Endothelial cell of umbilical vein (primary cell): ENCODE measurements around the gene DAD1. TPM values are rescaled to one million over a fixed set of nuclear protein-coding genes. Genes with fewer than 3 reads are reported as not detected.

ENCODE experiments used
- BruUV-seq: library from RNA; stranded (reverse); fragments of 400-500 nt; replicated peaks from 2 replicates; lab custom pipeline; 2021; lab: Mats Ljungman, UMichigan
- CTCF ChIA-PET: fragments of 300-600, 350-600 bp; sonication (Branson Sonifier 250); formaldehyde crosslinking; loops from one replicate; lab custom pipeline; 2021; ENCODE audit warnings: antibody characterized with exemption, inconsistent platforms; lab: Charles Lee
- POLR2A ChIA-PET: fragments of 300-600, 350-600 bp; sonication (Branson Sonifier 250); formaldehyde crosslinking; loops from one replicate; lab custom pipeline; 2021; ENCODE audit warnings: antibody characterized with exemption, inconsistent platforms; lab: Charles Lee
- DNase-seq: peaks from one replicate; pipeline ENCODE4 v3.0.0-alpha.2; 2011; ENCODE audit warnings: low read depth, low spot score
- FAIRE-seq: peaks from 2 replicates; lab custom pipeline; 2011; peaks lifted over from hg19 to GRCh38; lab: Jason Lieb, UNC
- H2AFZ ChIP-seq: 2 replicates; pipeline ENCODE4 v1.6.0; 2012; ENCODE audit warnings: low read depth, low read length, control low read depth, inconsistent platforms
- H3K27ac ChIP-seq: 2 replicates; pipeline ENCODE4 v1.5.1; 2011; ENCODE audit warnings: low read depth, mild to moderate bottlenecking, control low read depth, low read length, moderate library complexity; ENCODE audit not compliant: insufficient read depth
- H3K27me3 ChIP-seq, 2 experiments: 2 replicates each; pipeline versions ENCODE4 v1.6.0 to v1.6.1; 2011; ENCODE audit warnings: low read length in 2 of 2, mixed read lengths in 1 of 2; ENCODE audit not compliant: control insufficient read depth in 2 of 2, insufficient read depth in 2 of 2
- H3K36me3 ChIP-seq, 2 experiments: 2 replicates in 1 of 2; 3 replicates in 1 of 2; pipeline ENCODE4 v1.5.1; 2011; ENCODE audit warnings: low read length in 2 of 2, mild to moderate bottlenecking in 1 of 2, moderate library complexity in 1 of 2; ENCODE audit not compliant: control insufficient read depth in 2 of 2, insufficient read depth in 2 of 2; ENCODE audit errors: extremely low read depth in 1 of 2
- H3K4me1 ChIP-seq: 3 replicates; pipeline ENCODE4 v1.5.1; 2011; ENCODE audit warnings: mild to moderate bottlenecking, low read length; ENCODE audit not compliant: control insufficient read depth, insufficient read depth; ENCODE audit errors: extremely low read depth
- H3K4me2 ChIP-seq: 2 replicates; pipeline ENCODE4 v1.6.1; 2011; ENCODE audit warnings: low read length, control low read depth, mixed read lengths; ENCODE audit not compliant: insufficient read depth
- H3K4me3 ChIP-seq, 3 experiments: fragments of 200-600 bp in 1 of 3; sonication (generic), shearing (Covaris generic) in 1 of 3; replicated peaks in 1 of 3; 2 replicates each; pipeline ENCODE4 v1.5.1; 2011 to 2016; ENCODE audit warnings: control low read depth in 3 of 3, low read length in 3 of 3, mild to moderate bottlenecking in 2 of 3, inconsistent platforms in 1 of 3, low read depth in 1 of 3, moderate library complexity in 1 of 3; ENCODE audit not compliant: insufficient read depth in 1 of 3
- H3K79me2 ChIP-seq: 2 replicates; pipeline ENCODE4 v1.6.0; 2012; ENCODE audit warnings: low read length, inconsistent platforms; ENCODE audit not compliant: control insufficient read depth, insufficient read depth
- H3K9ac ChIP-seq: replicated peaks from 2 replicates; pipeline ENCODE3; 2011; ENCODE audit warnings: low read length, control low read depth; ENCODE audit not compliant: insufficient read depth; ENCODE audit errors: extremely low read depth
- H3K9me1 ChIP-seq: replicated peaks from 3 replicates; pipeline ENCODE4 v1.6.0; 2011; ENCODE audit warnings: mild to moderate bottlenecking, low read length; ENCODE audit not compliant: control insufficient read depth, insufficient read depth; ENCODE audit errors: extremely low read depth
- H3K9me3 ChIP-seq: replicated peaks from 2 replicates; pipeline ENCODE4 v1.5.1; 2012; ENCODE audit warnings: low read length, inconsistent platforms; ENCODE audit not compliant: control insufficient read depth, insufficient read depth
- H4K20me1 ChIP-seq: replicated peaks from 2 replicates; pipeline ENCODE3; 2011; ENCODE audit warnings: mild to moderate bottlenecking, low read length; ENCODE audit not compliant: control insufficient read depth, insufficient read depth; ENCODE audit errors: extremely low read depth
- EZH2 ChIP-seq: IDR thresholded peaks from 2 replicates; pipeline ENCODE4 v1.6.1; 2012; ENCODE audit warnings: borderline replicate concordance, low read depth, mild to moderate bottlenecking, moderate library complexity, low read length, inconsistent platforms; ENCODE audit not compliant: severe bottlenecking
- FOS ChIP-seq: IDR thresholded peaks from 2 replicates; pipeline ENCODE4 v1.6.1; 2011; ENCODE audit warnings: mild to moderate bottlenecking, low read length, moderate library complexity, borderline replicate concordance; ENCODE audit not compliant: insufficient read depth
- GATA2 ChIP-seq: IDR thresholded peaks from 2 replicates; pipeline ENCODE4 v1.7.0; 2011; ENCODE audit warnings: low read depth, mild to moderate bottlenecking, moderate library complexity, mixed read lengths, low read length; ENCODE audit not compliant: insufficient read length, insufficient read depth
- JUN ChIP-seq: IDR thresholded peaks from 2 replicates; pipeline ENCODE4 v1.6.1; 2011; ENCODE audit warnings: borderline replicate concordance, low read depth; ENCODE audit not compliant: insufficient read length, insufficient read depth
- MYC ChIP-seq: IDR thresholded peaks from one replicate; pipeline ENCODE4 v1.6.1; 2011; ENCODE audit warnings: mild to moderate bottlenecking, low read depth, low read length
- POLR2A ChIP-seq: IDR thresholded peaks from 2 replicates; pipeline ENCODE4 v1.6.1; 2012; ENCODE audit warnings: low read depth, mild to moderate bottlenecking, control low read depth, low read length
- POLR2AphosphoS5 ChIP-seq: IDR thresholded peaks from 2 replicates; pipeline ENCODE4 v1.6.1; 2012; ENCODE audit warnings: low read depth, mild to moderate bottlenecking, control low read depth, low read length, moderate library complexity; ENCODE audit not compliant: insufficient read depth
- dilution Hi-C: fragments of 300-500 bp; cut with MboI; formaldehyde crosslinking; loops from one replicate; pipeline ENCODE4 v1.15.0; 2019; ENCODE audit warnings: low sequenced_read_pairs; ENCODE audit not compliant: extremely low pct_ligation_motif_present
- intact Hi-C: fragments of 100-400 bp; cut with micrococcal nuclease; formaldehyde crosslinking; loops from one replicate; pipeline ENCODE4 v1.10.0; 2022
- polyA plus RNA-seq, 4 experiments: library from polyadenylated mRNA; depleted of rRNA in 3 of 4; stranded (reverse) in 3 of 4; unstranded in 1 of 4; fragments of >200 nt; gene quantifications; 2 replicates each; pipeline versions ENCODE4 v1.2.1 to v1.2.3, GENCODE V29; 2011 to 2012; ENCODE audit warnings: missing spikeins in 1 of 4
- total RNA-seq: library from RNA; stranded (reverse); gene quantifications from 2 replicates; pipeline ENCODE4 v1.2.3, GENCODE V29; 2021
- TF ChIP-seq, protein P1 (sequence below): IDR thresholded peaks from 2 replicates; pipeline ENCODE4 v1.6.1; 2011; ENCODE audit not compliant: insufficient read depth, insufficient read length

The DAD1 gene
- total and polyA plus RNA-seq, 2 donors (not counting 3 experiments of a cell fraction or from before 2014, with no cell fraction given) = 299 to 1,227 TPM

DNA sequence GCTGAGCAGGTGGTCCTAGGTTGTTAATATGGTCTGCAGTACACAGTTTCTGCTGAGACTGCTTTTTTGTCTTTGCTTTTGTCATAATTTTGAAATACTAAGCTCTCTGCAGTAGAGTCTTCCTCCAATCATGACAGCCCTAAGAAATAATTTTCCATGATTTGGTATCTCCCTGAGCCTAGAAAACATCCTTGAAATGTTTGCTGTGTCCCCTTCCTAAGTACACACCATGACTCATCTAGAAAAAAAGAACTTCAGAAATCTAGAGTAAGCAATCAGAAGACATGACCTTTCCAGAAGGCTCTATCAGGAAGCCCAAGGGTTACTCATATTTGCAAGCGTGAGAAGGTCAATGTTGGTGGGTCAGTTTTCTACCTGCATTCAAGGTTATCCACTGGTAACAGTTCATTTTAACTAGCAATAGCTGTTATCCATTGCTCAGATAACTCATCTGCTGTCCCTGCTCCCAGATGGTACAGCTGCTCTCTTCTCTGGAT is 16.4 kb downstream of the DAD1 start:
- intact Hi-C loops = loop anchor here (1.0 to 5.0 kb wide), 3 partner anchors 42 to 195 kb away; partner anchors contain the start of gene OXA1L
- Histone ChIP-seq H3K27ac (peak overlapping the region; percentile 36), H3K9me3 (no peaks in the 10 kb centered on the region), H3K9ac (peak overlapping the region; percentile 52), H3K4me1 (peaks cover 28% of the 10 kb centered on the region), H3K4me3 (no peak overlapping the region), H3K4me2 (peak overlapping the region; percentile 19), H3K9me1 (no peaks in the 10 kb centered on the region), H3K79me2 (peaks cover 48% of the 10 kb centered on the region), H2AFZ (no peak overlapping the region), H4K20me1 (peaks cover 2% of the 10 kb centered on the region), H3K27me3 (no peaks in the 10 kb centered on the region), H3K36me3 (peaks cover 9 to 14% of the 10 kb centered on the region in 2 experiments)
- DNase-seq (peak; percentile 78), FAIRE-seq (peak; percentile 64)
- no TSS peak for BruUV-seq
- dilution Hi-C loops = no loop called here
- TF ChIP-seq JUN (peak; percentile 81), FOS (peak; percentile 69), POLR2AphosphoS5 (no peak), POLR2A (no peak), MYC (no peak), EZH2 (no peak), GATA2 (no peak)
- TF ChIP-seq, protein P1, sequence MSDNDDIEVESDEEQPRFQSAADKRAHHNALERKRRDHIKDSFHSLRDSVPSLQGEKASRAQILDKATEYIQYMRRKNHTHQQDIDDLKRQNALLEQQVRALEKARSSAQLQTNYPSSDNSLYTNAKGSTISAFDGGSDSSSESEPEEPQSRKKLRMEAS = no peak
- ChIA-PET CTCF (interaction anchor here (0.9 to 6.1 kb wide), 13 partner anchors 9 to 328 kb away, joined by 3 to 293 read pairs (median 7); partner anchors contain the start of genes DAD1, MMP14 and OXA1L), POLR2A (interaction anchor here (0.9 kb wide), 1 partner anchor 141 kb away, joined by 6 read pairs; no protein-coding TSS in a partner anchor)
